OCI-LY3 (cell line): ENCODE measurements around the gene POLR2M.

ENCODE experiments used
- H2AFZ ChIP-seq: fragments of 200-600, 300-600 bp; shearing (Covaris generic); 2 replicates; pipeline ENCODE4 v1.6.0; 2014; ENCODE audit warnings: antibody characterized with exemption, low read depth, low read length
- H3K27ac ChIP-seq: fragments of 200-600, 300-600 bp; sonication (generic); 2 replicates; pipeline ENCODE4 v1.5.1; 2014; ENCODE audit warnings: mild to moderate bottlenecking, low read length, moderate library complexity, mixed read lengths
- H3K27me3 ChIP-seq: fragments of 200-600, 300-600 bp; sonication (generic); 2 replicates; pipeline ENCODE4 v1.6.1; 2014; ENCODE audit warnings: low read depth, low read length, mixed read lengths
- H3K36me3 ChIP-seq: fragments of 200-600, 300-600 bp; sonication (generic); replicated peaks from 2 replicates; pipeline ENCODE3; 2014; ENCODE audit warnings: low read depth, low read length, mixed read lengths
- H3K4me1 ChIP-seq: fragments of 300-600, 200-600 bp; sonication (generic); 2 replicates; pipeline ENCODE4 v1.6.1; 2014; ENCODE audit warnings: low read length, mixed read lengths
- H3K4me2 ChIP-seq: fragments of 200-600, 300-600 bp; sonication (generic); 2 replicates; pipeline ENCODE4 v1.6.1; 2014; ENCODE audit warnings: low read length, mixed read lengths
- H3K4me3 ChIP-seq: fragments of 300-600, 200-600 bp; sonication (generic); 2 replicates; pipeline ENCODE4 v1.5.1; 2014; ENCODE audit warnings: antibody characterized with exemption, mild to moderate bottlenecking, low read length, moderate library complexity
- H3K79me2 ChIP-seq: fragments of 300-600, 200-600 bp; shearing (Covaris generic); 2 replicates; pipeline ENCODE4 v1.6.1; 2014; ENCODE audit warnings: mild to moderate bottlenecking, low read length, mixed read lengths
- H3K9ac ChIP-seq: fragments of 300-600, 200-600 bp; shearing (Covaris generic); 2 replicates; pipeline ENCODE4 v1.6.0; 2014; ENCODE audit warnings: mild to moderate bottlenecking, low read length, moderate library complexity
- H3K9me3 ChIP-seq: fragments of 200-600, 300-600 bp; shearing (Covaris generic); 2 replicates; pipeline ENCODE4 v1.6.1; 2014; ENCODE audit warnings: low read length, mixed read lengths; ENCODE audit not compliant: insufficient read depth
- H4K20me1 ChIP-seq: fragments of 200-600, 300-600 bp; sonication (generic); 2 replicates; pipeline ENCODE4 v1.6.1; 2016; ENCODE audit warnings: low read length, mixed read lengths; ENCODE audit not compliant: insufficient read depth
- EZH2phosphoT487 ChIP-seq: fragments of 200-600 bp; shearing (Covaris generic); IDR thresholded peaks from 2 replicates; pipeline ENCODE4 v1.6.1; 2018; ENCODE audit warnings: antibody characterized with exemption, mixed run types, low read depth
- TF ChIP-seq, protein P1 (sequence below): fragments of 200-600, 300-600 bp; sonication (generic); IDR thresholded peaks from 2 replicates; pipeline ENCODE4 v1.5.1; 2014; ENCODE audit warnings: antibody characterized with exemption, low read length, low read depth

Gene POLR2M

DNA sequence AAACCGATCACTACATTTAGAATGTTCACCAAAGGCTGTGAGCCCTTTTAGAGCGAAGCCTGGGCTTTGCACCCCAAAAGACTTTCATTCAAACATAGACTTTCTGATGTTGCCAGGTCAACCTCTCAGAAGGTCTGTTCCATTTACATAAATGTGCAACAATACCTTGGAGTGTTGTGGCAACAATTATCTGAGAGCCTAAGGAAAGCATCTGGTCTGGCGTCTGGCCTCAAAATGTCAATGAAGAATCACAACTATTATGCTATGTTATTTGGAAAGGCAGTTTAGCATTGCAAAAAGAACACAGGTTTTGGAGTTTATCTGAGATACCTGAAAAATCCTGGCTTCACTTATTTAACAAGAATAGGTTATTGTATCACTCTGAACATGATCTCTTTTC, 50.0 kb downstream of the POLR2M start:
- Histone ChIP-seq H3K27ac (no peak overlapping the region), H3K79me2 (no peaks in the 10 kb centered on the region), H3K4me1 (no peaks in the 10 kb centered on the region), H3K9ac (no peak overlapping the region), H2AFZ (no peak overlapping the region), H4K20me1 (no peaks in the 10 kb centered on the region), H3K4me3 (no peak overlapping the region), H3K27me3 (no peaks in the 10 kb centered on the region), H3K9me3 (no peaks in the 10 kb centered on the region), H3K4me2 (no peak overlapping the region), H3K36me3 (no peaks in the 10 kb centered on the region)
- TF ChIP-seq, protein P1, sequence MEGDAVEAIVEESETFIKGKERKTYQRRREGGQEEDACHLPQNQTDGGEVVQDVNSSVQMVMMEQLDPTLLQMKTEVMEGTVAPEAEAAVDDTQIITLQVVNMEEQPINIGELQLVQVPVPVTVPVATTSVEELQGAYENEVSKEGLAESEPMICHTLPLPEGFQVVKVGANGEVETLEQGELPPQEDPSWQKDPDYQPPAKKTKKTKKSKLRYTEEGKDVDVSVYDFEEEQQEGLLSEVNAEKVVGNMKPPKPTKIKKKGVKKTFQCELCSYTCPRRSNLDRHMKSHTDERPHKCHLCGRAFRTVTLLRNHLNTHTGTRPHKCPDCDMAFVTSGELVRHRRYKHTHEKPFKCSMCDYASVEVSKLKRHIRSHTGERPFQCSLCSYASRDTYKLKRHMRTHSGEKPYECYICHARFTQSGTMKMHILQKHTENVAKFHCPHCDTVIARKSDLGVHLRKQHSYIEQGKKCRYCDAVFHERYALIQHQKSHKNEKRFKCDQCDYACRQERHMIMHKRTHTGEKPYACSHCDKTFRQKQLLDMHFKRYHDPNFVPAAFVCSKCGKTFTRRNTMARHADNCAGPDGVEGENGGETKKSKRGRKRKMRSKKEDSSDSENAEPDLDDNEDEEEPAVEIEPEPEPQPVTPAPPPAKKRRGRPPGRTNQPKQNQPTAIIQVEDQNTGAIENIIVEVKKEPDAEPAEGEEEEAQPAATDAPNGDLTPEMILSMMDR, result no peak
- no peak for TF ChIP-seq EZH2phosphoT487

DNA sequence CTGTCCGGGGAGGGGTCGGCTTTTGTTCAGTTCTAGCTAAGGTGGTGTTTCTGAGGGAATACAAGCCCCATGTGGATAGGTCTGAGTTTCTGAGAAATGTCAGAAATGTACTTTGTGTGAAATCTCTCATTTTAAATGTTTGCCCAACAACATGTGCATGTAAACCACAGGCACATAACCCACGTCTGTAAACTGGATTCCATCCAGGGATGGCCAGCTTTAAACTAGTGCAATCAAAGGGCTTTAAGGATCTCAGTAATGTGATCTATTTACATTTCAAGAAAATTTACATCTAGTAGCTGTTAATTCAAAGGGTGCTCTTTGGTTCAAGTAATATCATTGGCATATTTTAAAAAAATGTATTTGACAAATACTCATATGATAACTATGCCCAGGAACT, 52.0 kb downstream of the POLR2M start:
- no peaks in the 10 kb centered on the region for H3K27me3 ChIP-seq
- TF ChIP-seq, protein P1, result no peak
- no peak for TF ChIP-seq EZH2phosphoT487
- H3K9ac ChIP-seq, result no peak overlapping the region
- no peaks in the 10 kb centered on the region for H3K4me1 ChIP-seq
- no peaks in the 10 kb centered on the region for H3K9me3 ChIP-seq
- no peak overlapping the region for H3K4me2 ChIP-seq
- H3K4me3 ChIP-seq, result no peak overlapping the region
- H3K79me2 ChIP-seq, result no peaks in the 10 kb centered on the region
- no peaks in the 10 kb centered on the region for H4K20me1 ChIP-seq
- H3K27ac ChIP-seq, result no peak overlapping the region
- no peaks in the 10 kb centered on the region for H3K36me3 ChIP-seq
- no peak overlapping the region for H2AFZ ChIP-seq

DNA sequence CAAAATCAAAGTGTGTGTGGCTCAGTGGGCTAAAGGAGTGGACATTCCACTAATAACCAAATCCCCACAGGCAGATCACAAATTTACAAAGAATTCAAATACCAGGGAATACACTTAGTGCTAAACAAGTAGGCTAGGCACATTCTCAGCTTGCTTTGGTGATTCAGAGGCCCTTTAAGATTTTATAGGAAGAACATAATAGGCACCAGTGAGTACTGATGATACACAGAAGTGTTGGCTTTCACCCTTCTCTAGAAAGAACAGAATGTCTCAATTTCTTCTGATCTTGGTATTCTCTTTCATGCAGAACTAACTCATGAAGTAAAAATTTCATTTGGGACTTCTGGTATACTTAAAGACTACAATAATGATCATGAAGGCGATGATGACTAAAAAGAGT, 55.0 kb downstream of the POLR2M start:
- Histone ChIP-seq H3K4me1 (no peaks in the 10 kb centered on the region), H3K27ac (no peak overlapping the region), H4K20me1 (no peaks in the 10 kb centered on the region), H3K4me3 (no peak overlapping the region), H3K9me3 (no peaks in the 10 kb centered on the region), H3K36me3 (no peaks in the 10 kb centered on the region), H3K4me2 (no peak overlapping the region), H3K27me3 (no peaks in the 10 kb centered on the region), H3K9ac (no peak overlapping the region), H2AFZ (no peak overlapping the region), H3K79me2 (no peaks in the 10 kb centered on the region)
- TF ChIP-seq, protein P1, result no peak
- no peak for TF ChIP-seq EZH2phosphoT487

DNA sequence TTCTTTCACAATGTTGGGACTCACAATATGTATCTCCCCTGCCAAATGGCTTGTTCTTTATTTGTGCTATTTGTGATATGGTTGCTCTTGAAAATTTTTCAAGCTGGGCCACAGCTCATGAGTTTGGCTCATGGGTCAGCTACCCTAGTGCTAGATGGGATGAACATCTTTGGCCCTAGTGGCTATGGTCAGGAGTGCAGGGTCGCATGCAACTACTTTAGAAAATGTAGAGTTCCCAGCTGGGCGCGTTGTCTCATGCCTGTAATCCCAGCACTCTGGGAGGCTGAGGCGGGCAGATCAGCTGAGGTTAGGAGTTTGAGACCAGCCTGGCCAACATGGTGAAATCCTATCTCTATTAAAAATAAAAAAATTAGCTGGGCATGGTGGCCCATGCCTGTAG, 55.8 kb downstream of the POLR2M start:
- Histone ChIP-seq H3K79me2 (no peaks in the 10 kb centered on the region), H3K4me3 (no peak overlapping the region), H3K4me1 (no peaks in the 10 kb centered on the region), H2AFZ (no peak overlapping the region), H3K27ac (no peak overlapping the region), H3K36me3 (no peaks in the 10 kb centered on the region), H3K4me2 (no peak overlapping the region), H3K9ac (no peak overlapping the region), H4K20me1 (no peaks in the 10 kb centered on the region), H3K27me3 (no peaks in the 10 kb centered on the region), H3K9me3 (no peaks in the 10 kb centered on the region)
- TF ChIP-seq EZH2phosphoT487, result no peak
- TF ChIP-seq, protein P1, result no peak
